GM18868 (cell line): ENCODE results near the gene ABHD17C.

Experiments used
- ATAC-seq: cut with Tn5 transposase; IDR thresholded peaks from one replicate; pipeline ENCODE4 v1.9.1; 2021; ENCODE audit warnings: mild to moderate bottlenecking, moderate library complexity; ENCODE audit not compliant: unreplicated experiment

The ABHD17C gene

GRCh38 chr15:80727596-80727995 lies 32.5 kb downstream of the ABHD17C start:
- no peak for ATAC-seq

- no peak for ATAC-seq
These were observed 35.3 kb downstream of the ABHD17C start for GRCh38 chr15:80730387-80730786.

GRCh38 chr15:80730926-80731325 lies 35.8 kb downstream of the ABHD17C start:
- ATAC-seq: no peak

GRCh38 chr15:80732167-80732566 lies 37.1 kb downstream of the ABHD17C start:
- no peak for ATAC-seq

- no peak for ATAC-seq
These were observed 37.7 kb downstream of the ABHD17C start for GRCh38 chr15:80732818-80733217.

GRCh38 chr15:80733460-80733859 lies 38.4 kb downstream of the ABHD17C start:
- ATAC-seq: no peak

GRCh38 chr15:80735344-80735743 lies 40.2 kb downstream of the ABHD17C start:
- no peak for ATAC-seq

GRCh38 chr15:80736560-80736959 lies 41.5 kb downstream of the ABHD17C start:
- ATAC-seq: no peak

- ATAC-seq: no peak
These were observed 44.8 kb downstream of the ABHD17C start for GRCh38 chr15:80739919-80740318.

GRCh38 chr15:80742081-80742480 lies 47.0 kb downstream of the ABHD17C start:
- no peak for ATAC-seq

- ATAC-seq: no peak
These were observed 48.2 kb downstream of the ABHD17C start for GRCh38 chr15:80743189-80743833.

GRCh38 chr15:80744415-80744814 lies 49.3 kb downstream of the ABHD17C start:
- ATAC-seq: no peak

GRCh38 chr15:80744826-80745225 lies 49.7 kb downstream of the ABHD17C start:
- no peak for ATAC-seq

- ATAC-seq: no peak
These were observed 50.8 kb downstream of the ABHD17C start for GRCh38 chr15:80745888-80746287.

- no peak for ATAC-seq
These were observed 52.4 kb downstream of the ABHD17C start for GRCh38 chr15:80747317-80748053.

- no peak for ATAC-seq
These were observed 54.5 kb downstream of the ABHD17C start for GRCh38 chr15:80749589-80749988.

- no peak for ATAC-seq
These were observed 55.5 kb downstream of the ABHD17C start for GRCh38 chr15:80750575-80750974.

GRCh38 chr15:80752204-80752603 lies 57.1 kb downstream of the ABHD17C start:
- no peak for ATAC-seq

GRCh38 chr15:80753161-80753560 lies 58.1 kb downstream of the ABHD17C start:
- no peak for ATAC-seq

GRCh38 chr15:80754014-80754413 lies 58.9 kb downstream of the ABHD17C start:
- ATAC-seq: no peak

GRCh38 chr15:80755885-80756284 lies 60.8 kb downstream of the ABHD17C start:
- no peak for ATAC-seq

GRCh38 chr15:80758130-80758745 lies 63.1 kb downstream of the ABHD17C start:
- ATAC-seq: no peak
